ENCODE results near the gene DAB2.

DAB2 gene

GRCh38 chr5:39331861-39332381 lies 92.9 kb downstream of the DAB2 start:
- no peak for DNase-seq

DNA sequence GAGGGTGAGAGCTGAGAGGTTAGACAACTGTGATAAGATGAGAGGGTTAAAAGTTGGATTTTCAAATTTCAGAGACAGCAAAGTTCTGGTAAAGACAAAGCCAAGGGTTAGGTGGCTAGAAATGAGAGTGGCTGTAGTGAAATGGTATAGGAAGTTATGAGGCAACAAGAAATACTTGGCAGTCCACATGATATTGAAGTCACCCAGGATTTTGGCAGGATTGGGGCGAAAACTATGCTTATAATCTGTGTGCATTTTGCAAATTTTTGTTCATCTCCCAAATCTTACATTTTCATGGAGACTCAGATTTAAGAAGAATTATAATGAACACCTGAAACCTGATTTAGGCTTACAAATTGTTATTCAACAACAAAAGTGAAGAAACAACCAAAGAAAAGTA lies 96.0 kb downstream of the DAB2 start:
- DNase-seq: no peak

DNA sequence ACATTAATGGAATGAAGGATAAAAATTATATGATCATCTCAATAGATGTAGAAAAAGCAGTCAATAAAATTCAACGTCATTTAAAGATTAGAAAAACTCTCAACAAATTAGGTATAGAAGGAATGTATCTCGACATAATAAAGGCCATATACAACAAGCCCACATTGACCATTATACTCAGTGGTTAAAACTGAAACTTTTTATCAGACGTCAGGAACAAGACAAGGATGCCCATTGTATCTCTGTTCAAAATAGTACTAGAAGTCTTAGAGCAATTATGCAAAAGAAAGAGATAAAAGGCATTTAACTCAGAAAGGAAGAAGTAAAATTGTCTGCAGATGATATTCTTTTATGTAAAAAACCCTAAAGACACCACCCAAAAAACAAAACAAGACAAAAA lies 101.2 kb downstream of the DAB2 start:
- DNase-seq: no peak

All from NCI-H1436 (cell line).